Renal cortical epithelial cell (primary cell): ENCODE results near the gene ZNF598. TPM values are rescaled to one million over a fixed set of nuclear protein-coding genes. Genes with fewer than 3 reads are reported as not detected.
A peak's percentile ranks its signal among the peaks of the same experiment; 100 is the strongest.

Experiments used
- DNase-seq: peaks from one replicate; pipeline ENCODE4 v3.0.0-alpha.2; 2011; ENCODE audit warnings: low read depth
- total RNA-seq: library from RNA; depleted of rRNA; stranded (reverse); fragments of >200 nt; gene quantifications from 2 replicates; pipeline ENCODE4 v1.2.3, GENCODE V29; 2014

Gene ZNF598
- total RNA-seq = 10.1 and 22.4 TPM in 2 replicates

DNA sequence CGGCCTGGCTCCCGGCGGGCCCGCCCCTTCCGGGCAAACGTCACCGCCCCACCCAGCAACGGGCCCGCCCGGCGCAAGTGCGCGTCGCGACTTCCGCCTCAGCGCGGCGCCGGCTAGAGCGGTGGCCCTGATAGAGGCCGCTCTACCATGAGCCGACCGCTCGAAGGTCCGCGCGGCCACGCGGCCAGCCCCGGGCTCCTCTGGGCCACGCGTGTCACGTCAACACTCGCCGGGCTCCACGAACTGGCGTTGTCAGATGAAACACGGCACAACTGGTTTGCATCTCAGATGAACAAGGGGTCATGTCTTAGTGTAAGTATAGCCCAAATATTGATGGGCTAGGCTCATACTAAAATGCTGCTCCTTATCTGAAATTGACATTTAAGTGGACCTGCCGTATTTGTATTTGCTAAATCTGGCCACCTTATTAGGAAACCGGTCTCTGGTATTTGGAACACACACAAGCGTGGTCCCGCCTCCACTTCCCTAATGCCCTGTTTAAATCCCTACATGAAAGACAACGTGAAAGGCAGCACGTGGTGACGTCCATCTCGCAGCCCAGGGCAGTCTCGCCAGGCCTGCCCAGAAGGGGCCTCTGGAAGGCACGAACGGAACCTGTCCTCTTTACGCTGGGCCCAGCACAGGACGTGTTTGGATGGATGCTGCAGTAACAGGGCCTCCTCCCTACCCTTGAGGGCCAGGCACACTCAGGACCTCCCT lies at the start of gene ZNF598:
ZNF598 (minus strand) TSS at position 31 of the 720 bp plus-strand sequence.
- peak; percentile 51 for DNase-seq

DNA sequence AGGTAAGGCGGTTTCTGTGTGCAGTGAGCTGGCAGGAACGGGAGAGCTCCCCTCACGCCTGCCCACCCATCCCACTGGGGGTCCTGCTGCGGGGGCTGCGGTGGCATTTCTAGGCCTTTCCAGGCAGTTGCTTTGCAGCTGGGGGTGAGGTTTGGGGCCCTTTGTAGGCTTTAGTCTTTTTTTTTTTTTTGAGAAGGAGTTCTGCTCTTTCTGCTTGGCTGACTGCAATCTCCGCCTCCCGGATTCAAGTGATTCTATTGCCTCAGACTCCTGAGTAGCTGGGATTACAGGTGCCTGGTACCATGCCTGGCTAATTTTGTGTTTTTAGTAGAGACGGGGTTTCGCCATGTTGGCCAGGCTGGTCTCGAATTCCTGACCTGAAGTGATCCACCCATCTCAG lies 49.3 kb upstream of the ZNF598 start:
- peak; percentile 49 for DNase-seq

DNA sequence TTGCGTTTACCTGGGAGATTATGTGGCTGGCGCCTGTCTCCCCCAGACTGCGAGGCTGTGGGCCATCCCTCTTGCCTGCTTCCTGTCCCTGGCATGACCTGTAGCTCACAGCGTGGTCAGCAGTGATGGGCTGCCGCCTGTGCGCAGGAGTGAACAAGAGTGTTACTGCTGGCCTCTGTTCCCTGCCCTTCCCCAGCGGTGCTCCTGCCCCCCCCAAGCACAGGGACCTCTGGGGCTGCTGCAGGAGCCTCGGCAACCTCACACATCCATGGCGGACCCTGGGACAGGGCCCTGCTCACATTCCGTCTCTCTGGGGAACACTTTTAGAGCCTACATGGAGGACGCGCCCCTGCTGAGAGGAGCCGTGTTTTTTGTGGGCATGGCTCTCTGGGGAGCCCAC lies 48.8 kb upstream of the ZNF598 start:
- no peak for DNase-seq

DNA sequence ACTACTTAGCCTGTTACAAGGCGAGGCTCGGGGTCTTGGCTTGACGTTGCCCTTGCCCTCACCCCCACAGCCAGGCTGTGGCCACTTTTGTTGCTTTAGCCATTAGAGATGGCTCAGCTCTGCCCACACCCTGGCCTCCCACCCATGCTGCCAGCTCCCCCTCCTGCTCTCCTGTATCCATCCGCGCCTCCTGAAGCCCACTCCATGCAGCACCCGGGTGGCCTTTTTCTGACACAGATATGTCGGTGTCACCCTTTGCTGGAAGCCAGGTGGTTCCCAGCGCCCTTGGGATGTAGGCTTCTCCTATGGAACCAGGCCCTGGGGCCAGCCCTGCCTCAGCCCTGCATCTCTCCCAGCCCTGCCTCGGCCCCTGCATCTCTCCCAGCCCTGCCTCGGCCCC lies 47.8 kb upstream of the ZNF598 start:
- no peak for DNase-seq

DNA sequence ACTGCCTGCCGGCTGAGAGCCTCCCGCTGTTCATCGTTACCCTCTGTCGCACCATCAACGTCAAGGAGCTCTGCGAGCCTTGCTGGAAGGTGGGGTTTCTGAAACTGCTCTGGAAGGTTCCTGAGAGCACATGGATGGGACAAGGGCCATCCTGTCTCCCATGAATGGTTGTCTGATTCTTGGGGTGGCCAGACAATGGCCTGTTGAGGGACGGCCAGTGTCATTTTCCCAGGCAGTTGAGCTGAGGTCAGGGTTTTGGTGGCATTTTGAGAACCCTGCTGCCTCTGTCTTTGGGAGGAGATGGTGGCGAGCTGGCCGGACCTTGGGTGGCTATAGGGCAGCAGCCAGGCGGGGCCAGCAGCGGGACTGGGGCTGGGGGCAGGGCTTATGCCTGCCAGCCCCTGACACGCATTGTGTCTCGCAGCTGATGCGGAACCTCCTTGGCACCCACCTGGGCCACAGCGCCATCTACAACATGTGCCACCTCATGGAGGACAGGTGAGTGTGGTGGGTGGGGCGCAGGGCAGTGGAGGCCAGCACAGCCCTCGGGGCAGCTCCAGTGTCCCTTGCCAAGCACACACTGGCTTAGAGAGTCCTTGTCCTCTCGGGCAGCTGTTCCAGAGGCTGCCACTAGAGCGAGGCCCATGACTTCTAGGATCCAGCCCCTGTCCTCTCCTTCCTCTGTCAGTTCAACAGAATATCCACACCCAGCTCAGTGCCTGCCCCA lies 47.2 kb upstream of the ZNF598 start:
- DNase-seq = no peak

DNA sequence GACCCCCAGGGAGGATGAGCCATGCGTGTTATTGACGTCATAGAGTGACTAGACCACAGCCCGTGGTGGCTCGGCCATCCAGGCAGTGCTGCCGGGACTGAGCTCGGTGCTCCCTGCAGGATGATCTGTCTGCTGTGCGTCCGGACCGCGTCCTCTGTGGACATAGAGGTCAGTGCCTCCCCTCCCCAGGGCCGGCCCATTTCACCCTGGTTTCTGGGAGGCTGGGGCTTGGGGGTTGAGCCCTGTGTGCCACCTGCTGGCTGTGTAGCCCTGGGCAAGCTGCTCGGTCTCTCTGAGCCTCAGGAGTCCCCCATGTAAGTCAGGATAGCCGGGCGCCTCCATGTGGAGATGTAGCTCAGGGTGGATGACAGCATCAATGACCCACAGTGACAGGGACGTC lies 46.5 kb upstream of the ZNF598 start:
- no peak for DNase-seq

DNA sequence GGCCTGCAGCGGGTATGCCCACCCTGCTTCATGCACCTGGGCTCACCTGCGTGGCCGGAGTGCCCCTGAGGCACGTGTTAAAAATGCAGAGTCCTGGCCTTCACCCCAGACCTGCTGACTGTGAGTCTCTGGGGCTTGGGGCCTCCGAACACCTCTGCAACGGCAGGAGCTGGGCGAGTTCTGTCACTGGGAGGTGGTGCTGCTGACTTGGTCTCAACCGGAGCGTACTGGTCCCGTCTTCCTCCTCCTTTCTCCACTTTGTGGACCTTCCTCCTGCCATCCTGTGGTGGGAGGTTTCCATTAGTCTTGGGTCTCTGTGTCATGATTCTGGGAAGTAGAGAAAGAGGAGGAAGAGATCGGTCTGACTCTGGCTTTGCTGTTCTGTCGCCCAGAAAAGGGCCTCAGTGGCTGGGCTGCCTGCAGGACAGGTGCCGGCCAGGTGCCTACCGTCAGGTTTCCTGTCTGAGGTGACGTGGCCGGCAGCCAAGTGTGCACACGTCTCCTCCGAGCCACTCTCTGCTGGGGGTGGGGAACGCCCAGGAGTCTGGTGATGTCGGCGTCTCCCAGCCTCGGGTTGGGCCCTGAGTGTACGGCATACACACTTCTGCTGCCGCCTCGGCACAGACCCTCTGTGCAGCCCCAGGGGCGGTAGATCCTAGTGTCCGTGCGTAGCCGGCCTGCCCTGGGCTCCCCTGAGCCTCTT lies 45.1 kb upstream of the ZNF598 start:
- no peak for DNase-seq

DNA sequence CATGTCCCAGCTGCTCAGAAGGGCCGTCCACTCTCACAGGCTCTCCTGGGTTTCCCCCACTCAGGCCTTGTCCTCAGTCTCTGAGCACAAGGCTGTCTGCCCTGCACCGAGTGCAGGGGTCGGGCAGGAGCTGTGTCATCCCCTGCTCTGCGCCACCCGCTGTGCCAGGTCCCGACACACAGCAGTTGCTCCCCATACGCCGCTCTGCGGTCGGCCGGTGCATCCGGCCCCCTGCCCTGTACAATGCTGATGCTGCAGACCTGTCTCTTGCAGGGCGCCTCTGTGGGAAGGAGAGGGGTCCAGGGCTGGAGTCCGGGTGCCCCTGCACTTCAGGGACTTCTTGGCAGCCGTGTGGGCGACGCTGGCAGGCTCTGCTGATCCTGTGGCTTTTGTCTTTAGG lies 44.3 kb upstream of the ZNF598 start:
- DNase-seq = no peak

DNA sequence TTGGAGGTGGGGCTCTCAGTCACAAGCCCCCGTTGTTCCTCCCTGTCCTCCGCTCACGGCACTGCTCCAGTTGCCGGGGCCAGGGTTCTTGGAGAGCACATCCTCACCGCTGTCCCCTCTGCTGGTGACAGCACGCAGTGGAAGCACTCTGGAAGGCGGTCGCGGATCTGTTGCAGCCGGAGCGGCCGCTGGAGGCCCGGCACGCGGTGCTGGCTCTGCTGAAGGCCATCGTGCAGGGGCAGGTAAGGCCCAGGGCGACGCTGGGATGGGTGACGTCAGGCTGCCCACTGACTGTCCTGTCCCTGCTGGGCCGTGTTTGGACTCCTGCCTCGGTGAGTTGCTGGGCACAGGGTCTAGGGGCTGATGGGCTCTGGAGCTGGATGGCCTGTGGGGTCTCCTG lies 43.6 kb upstream of the ZNF598 start:
- DNase-seq = no peak

DNA sequence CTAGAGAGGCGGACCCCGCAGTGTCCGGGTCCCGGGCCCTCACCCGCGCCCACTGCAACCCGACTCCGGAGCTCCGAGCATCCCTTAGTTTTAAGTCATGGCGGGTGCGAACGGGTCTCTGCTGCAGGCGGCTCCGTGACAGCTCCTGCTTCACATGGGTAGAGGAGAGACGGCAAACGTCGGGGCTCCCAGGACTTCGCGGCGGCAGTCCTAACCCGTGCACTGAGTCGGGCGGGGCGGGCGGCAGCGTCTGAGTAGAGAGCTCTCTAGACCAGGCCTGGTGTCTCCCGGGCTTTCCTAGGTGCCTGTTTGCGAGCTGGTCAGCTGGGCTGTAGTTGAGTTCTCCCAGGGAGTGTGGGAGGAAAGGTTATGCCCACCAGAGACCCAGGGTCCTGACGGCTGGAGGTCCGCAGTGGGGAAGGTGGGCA lies 38.5 kb upstream of the ZNF598 start:
- no peak for DNase-seq

DNA sequence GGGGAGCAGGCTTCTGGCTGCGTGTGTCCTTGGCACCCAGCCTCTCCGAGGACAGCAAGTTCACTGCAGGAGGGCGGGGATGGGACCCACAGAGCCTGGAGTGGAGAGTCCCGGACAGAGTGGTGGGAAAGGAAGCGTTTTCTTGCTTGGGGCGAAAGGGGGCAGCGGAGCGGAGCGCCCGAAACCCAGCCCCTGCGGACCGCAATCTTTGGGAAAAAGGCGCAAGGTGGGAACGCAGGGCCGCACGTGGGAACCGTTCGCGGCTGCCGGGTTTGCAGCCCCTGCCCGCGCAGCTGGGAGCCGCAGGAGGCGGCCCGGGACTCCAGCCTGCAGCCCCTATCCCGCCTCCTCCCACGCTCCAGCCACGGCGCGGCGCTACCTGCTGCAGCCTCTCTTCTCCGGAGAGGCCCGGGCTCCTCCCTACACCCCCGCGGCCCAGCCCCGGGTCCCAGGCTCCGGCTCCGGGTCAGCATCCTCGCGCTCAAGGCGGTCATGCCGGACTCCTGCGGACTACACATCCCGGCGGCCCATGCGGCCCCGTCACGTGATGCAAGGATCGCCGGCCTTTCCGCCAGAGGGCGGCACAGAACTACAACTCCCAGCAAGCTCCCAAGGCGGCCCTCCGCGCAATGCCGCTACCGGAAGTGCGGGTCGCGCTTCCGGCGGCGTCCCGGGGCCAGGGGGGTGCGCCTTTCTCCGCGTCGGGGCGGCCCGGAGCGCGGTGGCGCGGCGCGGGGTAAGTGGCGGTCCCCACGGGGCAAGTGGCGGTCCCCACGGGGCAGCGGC lies 37.9 kb upstream of the ZNF598 start, which contains the start of the genes NTHL1 and TSC2:
NTHL1 (minus strand) TSS at position 505 of the 786 bp plus-strand sequence; CDS start at position 494, 11 bp downstream.
TSC2 (plus strand) TSS at position 656 of the 786 bp plus-strand sequence. CDS start 631 bp downstream, outside the sequence.
- DNase-seq = peak; percentile 91

DNA sequence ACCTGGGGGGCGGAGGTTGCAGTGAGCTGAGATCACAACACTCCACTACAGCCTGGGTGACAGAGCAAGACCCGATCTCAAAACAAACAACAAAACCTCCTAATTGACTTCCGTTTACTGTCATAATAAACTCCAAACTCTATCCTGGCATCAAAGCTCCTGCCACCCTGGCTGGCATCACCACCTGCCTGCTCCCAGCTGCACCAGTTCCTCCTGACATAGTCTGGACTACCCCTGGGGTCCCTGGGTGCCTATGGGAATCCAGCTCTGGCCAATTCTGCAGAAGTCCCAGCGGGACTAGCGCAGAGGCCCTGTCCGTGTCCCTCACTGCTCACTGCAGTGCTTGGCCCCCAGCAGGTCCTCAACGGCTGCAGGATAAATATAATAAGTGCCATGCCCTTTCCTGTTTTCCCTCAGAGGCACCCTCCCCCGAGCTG lies 37.3 kb upstream of the ZNF598 start:
- no peak for DNase-seq

DNA sequence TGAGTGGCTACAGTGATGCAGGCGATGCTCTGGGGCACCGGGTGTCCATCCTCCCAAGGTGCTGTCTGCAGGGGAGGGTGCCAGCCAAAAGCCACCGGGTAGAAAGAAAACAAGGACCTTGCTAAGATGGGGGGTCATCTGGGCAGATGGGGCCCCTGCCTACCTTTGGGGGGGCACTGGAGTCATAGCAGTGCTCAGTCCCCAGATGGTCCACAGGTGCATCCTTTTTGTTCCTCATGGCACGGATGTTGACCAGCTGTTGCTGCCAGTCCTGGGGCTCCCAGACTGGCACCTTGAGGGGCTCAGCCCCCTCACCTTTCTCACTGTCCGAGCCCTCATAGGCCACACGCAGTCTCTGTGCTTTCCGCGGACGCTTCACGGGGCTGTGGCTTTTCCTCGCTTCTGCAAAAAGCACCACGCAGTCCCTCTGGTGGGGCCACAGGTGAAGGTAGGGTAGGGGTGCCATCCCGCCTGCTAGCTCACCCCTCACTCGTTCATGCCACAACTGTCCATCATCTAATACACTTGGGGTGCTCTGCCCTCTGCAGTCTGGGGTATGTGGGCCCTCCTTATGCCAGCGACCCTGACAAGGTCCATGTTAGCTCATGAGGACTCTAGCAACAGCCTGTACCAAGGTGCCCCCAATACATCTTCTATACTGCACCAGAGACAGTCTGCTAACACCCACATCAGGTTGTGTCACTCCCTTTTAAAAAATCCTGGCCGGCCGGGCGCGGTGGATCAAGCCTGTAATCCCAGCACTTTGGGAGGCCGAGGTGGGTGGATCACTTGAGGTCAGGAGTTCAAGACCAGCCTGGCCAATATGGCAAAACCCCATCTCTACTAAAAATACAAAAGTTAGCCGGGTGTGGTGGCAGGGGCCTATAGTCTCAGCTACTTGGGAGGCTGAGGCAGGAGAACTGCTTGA lies 36.6 kb upstream of the ZNF598 start:
- no peak for DNase-seq

DNA sequence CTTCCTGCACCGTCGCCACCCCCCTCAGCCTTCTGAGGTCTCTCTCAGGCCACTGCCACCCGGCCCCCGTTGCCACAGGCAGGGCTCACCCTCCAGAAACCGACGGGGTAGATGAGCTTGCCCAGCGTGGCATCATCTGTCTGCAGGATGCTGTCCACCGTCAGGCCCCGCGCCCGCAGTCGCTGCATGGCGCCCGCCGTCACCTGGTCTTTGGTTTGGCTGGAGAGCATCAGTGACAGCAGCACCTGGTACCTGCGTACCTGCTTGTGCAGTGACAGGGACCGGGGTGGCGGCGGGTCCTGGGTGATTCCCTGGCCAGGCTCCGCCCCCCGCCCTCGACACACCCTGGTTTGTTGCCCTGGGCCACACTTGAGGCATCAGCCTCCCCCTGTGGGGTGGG lies 34.9 kb upstream of the ZNF598 start:
- DNase-seq = no peak

DNA sequence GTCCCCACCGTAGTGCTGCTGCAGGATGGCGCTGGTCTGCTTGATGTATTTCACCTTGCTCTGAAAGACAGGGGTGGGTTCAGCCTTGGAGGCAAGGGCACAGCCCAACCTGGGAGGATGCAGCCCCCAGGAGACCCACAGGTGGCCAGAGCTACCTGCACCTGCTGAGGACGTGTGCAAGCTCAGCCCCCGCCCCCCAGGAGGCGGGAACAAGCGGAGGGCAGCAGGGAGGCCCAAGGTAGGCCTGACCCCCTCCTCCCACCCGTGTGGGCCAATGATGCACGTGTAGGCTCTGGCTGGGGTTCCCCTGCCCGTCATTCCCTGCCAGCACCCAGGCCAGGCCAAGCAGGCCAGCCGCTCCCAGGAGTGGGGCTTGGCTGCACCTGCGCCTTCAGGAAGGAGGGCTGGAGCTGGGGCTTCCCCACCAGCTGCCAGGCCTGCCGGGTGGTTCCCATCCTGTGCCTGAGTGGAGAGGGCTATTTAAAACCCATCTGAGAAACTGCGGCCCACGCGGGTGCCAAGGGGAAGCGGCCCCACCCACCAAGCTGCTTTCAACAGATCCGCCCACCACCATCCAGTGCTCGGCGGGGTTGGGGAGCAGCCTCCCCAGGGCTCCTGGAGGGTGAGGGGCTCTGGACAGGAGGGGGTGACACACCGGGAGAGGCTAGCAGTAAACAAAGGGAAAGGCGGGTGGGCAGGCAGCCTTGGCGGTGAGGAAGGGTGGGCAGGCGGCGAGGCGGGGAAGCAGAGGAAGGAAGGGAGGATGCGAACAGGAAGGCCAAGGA lies 34.2 kb upstream of the ZNF598 start:
- no peak for DNase-seq

DNA sequence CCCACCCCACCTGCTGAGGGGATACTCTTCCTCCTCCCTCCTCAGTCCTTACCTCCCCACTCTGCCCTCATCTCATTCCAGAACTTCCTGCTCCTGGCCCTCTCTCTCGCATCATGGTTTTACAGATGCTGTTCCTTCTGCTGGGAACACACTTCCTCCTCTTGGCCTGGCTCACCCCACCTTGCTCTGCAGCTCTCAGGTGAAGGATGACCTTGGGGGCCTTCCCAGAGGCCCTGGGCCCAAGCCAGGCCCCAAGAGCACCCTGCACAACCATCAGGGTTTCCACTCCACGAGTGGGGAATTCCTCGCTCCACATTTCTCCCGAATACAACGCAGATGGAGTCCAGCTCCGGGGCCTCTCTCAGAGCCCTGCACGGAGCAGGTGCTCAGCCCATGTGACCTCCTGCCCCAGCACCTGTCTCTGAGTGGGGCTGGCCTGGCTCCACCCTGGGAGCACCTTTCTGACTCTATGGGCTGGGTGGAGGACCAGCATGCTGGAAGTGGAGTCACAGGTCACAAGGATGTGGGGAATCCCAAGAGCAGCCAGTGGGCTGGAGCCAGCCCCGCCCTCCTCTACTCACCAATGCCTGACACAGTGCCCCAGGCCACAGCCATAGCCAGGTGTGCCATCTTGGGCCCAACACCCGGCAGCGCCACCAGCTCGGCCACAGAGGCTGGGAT lies 33.5 kb upstream of the ZNF598 start:
- peak; percentile 16 for DNase-seq

DNA sequence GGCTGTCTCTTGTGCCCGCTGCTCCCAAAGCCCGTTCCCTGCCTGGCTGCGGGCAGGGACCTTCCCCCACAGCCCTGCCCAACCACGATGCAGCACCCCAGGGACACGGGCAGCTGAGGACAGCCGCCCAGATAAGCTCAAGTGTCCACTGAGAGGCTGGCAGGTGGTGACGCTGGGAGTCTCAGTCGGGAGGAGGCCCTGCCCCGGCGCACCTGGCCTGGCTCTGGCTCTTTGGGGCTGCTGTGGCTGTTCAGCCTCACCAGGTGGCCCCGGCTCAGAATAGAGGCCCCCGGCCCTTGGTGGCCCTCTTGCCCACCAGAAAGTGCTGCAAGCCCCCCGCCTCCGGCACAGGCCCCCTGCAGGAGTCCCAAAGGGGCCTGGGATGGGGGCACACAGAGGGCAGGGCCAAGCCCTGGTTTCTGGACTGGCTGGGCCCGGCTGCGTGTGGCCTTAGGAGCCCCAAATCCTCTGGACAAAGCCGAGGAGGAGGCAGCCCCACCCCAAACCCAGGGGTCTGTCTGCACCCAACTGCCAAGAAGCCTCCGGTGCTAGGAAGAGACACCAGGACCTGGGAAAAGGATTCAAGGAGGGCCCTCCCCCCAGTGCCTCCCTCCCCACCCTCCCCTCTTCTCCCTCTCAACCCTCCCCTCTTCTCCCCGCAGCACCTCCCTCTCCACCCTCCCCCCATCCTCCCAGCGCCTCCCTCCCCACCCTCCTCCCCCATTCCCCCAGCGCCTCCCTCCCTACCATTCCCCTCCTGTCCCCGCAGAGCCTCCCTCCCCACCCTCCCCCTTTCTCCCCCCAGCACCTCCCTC lies 32.8 kb upstream of the ZNF598 start:
- no peak for DNase-seq
